Measurements from ENCODE around the gene RCSD1. TPM values are rescaled to one million over a fixed set of nuclear protein-coding genes. Genes with fewer than 3 reads are reported as not detected.

The RCSD1 gene
- total RNA-seq, 1 donor from 2014 or later, result 176 TPM

DNA sequence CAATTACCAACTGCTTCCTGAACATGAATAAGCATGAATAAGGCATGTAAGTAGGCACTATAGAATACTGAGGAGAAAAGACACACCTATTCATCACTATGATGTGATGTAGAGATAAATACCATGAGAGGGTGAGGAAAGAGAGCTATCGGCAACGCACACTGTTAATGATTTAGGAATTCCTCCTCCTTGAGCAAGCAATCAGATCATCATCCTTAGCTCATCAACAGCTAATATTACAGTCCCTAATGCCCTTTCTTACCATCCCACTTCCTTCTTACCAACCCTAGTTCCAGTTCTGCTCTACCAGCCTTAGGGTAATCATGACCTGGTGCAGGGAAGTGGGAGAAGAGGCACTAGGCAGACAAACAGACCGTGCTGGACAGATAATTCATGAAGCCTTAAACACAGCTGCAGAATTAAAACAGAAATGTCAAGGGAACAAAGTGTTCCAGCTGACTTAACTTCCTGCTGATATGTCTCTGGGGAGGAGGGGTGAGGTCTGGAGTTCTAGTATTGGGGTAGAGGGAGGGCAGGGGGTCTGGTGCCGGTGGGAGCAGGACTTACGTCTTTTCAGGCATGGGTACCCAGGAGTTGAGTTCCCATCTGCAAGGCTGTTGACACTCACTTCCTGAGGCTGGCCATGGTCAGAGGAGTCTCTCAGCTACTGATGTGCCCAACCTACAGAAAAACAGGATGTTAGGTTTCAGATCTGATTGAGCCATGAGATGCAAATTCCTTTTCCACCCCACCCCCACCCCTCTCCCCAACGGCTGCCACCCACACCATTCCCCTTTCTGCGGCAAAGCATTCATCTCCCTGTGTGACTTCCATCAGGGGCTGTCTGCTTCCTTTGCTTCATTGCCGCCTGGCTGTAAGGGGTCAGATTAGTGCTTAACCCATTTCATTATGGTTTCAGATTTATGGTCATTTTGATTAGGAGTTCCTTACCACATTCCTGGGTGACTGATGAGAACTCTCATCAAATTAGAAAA, 12.6 kb upstream of the RCSD1 start:
- intact Hi-C loops (cut with micrococcal nuclease), result loop anchor here (1.0 to 2.0 kb wide), 2 partner anchors 11 to 17 kb away; no protein-coding TSS in a partner anchor

DNA sequence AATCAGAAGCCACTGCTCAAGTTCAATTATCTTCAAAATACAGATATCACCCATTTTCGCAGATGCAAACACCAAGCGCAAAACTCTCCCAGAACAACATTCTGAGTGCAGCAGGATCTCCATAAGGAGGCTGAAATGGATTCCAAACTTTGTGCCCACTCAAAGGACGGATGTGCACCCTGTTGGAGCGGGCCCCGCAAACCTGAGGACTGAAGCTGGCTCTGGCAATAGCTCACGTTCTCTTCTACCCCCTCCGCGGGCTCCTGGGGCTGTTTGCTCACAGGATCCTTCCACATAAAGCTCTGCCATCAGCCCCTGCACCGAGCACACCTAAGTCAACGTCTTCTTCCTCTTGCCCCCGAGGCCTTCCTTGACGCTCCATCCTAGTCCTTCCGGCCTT, 11.7 kb upstream of the RCSD1 start:
- intact Hi-C loops (cut with micrococcal nuclease), result no loop called here

DNA sequence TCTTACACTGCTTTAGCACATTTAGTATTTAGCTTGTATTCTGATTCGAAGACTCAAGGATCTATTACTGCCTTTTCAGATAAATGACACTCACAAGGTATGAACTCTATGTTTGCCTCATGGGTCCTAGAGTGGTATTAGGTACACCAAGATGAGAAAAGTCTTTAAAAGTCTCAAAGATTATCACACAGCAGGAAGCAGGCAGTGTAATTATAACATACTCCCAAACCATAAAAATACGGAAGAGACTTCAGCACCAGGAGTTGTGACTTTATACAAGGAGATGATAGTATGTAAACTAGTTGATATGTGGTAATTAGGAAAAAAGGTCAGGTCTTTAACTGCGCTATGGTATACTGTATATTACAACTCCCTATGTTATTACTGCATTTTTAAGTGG, 11.2 kb upstream of the RCSD1 start:
- intact Hi-C loops (cut with micrococcal nuclease), result no loop called here

DNA sequence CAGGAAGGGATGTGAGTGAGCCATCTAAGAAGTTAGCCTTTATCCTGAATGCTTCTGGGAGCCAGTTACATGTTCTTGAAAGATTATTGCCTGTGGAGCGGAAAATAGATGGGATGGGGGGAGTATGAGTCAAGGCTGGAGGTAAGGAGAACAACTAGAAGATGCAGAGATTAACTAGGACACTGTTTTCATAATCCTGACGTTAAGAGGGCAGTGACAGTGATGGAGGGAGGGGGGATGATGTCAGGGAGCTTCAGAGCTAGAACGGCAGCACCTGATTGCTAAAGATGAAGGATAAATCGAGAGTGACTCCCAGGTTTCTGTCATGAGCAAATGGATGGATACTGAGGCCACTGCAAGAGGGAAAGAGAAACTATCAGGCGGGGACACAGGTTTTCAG, 10.0 kb upstream of the RCSD1 start:
- intact Hi-C loops (cut with micrococcal nuclease), result no loop called here

DNA sequence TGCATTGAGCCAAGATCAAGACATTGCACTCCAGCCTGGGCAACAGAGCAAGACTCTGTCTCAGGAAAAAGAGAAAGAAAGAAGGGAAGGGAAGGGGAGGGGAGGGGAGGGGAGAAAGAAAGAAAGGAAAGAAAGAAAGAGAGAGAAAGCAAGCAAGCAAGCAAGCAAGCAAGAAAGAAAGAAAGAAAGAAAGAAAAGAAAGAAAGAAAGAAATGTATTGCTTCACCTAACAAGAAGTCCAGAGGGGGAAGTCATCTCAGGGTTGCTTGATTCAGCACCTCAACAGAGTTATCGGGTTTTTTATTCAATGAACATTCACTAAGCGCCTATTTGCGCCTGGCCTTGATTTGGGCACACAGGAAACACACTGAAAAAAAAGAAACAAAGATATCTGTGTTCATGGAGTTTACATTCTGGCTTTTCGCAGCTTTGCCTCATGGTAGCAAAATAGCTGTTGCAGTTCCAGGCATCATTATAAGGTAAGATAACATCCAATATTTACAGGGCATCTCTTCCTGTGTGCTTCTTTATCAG, 8.2 kb upstream of the RCSD1 start:
- intact Hi-C loops (cut with micrococcal nuclease), result no loop called here

DNA sequence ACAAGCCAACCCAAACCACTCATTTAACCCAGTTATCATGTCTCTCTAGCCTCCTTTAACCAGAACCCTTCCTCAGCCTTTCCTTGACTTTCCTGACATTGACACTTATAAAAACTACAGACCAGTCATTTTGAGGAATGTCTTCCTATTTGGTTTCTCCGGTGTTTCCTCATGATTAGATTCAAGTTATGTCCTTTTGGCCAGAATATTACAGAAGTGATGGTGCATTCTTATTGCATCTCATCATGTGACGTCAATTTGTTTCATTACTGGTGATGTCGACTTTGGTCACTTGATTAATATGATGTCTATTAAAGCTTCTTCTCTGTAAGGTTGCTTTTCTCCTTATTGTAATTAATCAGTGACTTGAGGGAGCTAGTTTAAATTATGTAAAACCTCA, 6.1 kb upstream of the RCSD1 start:
- intact Hi-C loops (cut with micrococcal nuclease), result no loop called here

DNA sequence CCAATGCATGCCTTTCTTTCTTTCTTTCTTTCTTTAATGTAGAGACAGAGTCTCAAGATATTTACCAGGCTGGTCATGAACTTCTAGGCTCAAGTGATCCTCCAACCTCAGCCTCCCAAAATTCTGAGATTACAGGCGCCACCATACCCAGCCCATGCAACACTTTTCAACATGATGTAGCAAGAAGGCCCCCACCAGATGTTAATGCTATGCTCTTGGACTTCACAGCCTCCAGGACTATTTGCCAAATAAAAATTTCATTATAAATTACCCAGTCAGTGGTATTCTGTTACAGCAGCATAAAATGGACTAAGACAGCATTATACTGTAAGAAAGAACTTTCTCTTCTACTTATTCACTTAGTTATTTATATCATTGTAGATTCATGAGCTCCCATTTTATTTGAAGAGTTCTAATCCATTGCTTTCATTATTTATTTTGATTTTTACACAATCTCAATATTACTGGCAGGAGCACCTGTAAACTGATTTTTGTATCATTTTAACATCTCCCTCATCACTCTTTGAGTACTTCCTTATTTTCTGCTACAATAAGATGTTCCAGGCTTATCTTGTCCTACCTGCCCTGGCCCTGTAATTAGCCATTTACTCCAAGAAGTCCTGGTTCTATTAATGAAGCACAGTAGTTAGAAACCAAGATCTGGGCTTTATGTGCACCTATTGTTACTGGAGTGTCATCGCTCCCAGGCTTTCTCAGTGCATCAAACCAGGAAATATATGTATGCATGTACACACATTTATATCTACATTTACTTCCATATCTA, 4.8 kb upstream of the RCSD1 start:
- intact Hi-C loops (cut with micrococcal nuclease), result loop anchor here (5.0 kb wide), 1 partner anchor 1742 kb away; the partner anchor contains the start of genes BLZF1 and NME7

DNA sequence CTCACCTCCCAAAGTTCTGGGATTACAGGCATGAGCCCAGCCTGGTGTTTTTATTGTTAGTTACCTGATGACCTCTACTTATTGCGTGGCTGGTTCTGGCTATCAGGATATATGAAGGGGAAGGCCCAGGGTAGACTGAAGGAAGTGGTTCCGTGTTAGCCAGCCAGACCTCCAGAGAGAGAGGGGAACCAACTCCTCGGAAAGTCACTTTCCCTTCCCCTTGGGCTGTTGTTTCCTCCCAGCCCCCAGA, 2.5 kb upstream of the RCSD1 start:
- intact Hi-C loops (cut with micrococcal nuclease), result loop anchor here (5.0 kb wide), 1 partner anchor 1740 kb away; the partner anchor contains the start of genes BLZF1 and NME7

DNA sequence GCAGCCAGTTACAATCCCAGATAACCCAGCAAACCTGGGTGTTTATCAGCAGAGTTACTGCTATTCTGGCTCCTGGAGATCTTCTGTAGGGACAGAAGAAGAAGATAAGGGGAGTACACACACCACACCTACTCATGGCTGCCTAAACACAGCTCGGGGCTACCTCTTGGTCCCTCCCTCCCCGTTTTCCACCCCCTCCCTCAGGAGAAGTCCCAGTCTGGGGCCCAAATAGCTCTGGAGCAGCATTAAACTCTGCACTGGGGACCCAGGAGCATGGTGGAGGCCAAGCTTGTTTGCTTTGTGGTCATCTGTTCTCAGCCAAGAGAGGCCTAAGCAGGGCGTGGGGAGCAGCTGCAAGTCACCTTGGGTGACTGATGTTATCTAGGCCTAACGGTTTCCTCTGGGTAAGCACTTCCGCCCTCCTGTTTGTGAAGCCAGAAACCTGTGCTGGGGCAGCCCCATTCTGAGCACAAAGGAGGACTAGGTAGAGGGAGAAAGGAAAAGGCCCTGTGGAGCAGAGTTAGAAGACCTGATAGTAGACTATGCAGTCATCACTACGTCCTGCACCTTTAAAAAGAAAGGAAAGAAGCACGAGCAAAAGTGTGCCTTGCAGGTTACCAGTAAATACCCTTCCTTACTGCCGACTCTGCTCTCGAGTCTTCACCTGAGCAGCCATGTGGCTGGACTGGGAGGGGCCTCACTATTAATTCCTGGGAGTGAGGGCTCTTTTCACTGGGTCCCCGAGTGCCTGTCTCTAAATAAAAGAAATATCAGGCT, 2.0 kb upstream of the RCSD1 start:
- intact Hi-C loops (cut with micrococcal nuclease), result loop anchor here (1.0 to 5.0 kb wide), 9 partner anchors 9 to 1997 kb away; partner anchors contain the start of genes BLZF1, DCAF6, MGST3 and MPC2

DNA sequence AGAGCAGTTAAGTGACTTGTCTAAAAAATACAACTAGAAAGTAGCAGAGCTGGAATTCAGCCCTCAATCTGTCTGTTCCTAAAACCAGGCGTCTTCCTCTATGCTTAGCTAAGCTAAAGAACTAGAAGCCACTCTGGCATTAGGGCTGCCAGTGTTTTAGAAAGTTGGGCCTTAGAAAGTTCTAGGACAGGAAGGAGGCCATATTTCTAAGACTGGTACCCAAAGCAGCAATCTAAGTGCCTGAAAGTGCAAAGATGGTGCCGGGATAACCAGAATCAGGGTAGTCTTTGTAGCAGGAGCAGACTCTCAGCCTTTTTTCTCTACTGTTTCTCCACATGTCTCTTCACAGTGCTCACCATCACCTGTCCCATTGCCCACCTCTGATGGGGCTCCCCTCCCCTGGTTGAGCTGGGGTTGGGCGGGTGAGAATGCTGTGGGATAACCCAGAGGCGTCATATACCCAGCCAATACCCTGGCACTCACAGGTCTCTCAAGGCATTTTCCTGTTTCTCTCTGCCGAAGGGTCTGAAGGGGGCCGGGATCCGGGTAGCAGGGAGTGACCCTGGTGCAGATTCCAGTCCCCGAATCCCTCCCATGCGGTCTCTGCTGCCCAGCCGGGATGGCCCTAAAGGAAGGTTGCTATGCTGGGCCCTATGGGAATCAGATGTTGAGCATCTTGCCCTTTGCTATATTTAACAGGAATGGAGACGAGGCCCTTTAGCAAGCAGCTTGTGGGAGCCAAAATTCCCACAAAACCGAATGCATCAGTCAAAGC, 1.1 kb upstream of the RCSD1 start:
- intact Hi-C loops (cut with micrococcal nuclease), result loop anchor here (1.0 to 5.0 kb wide), 9 partner anchors 8 to 1998 kb away; partner anchors contain the start of genes BLZF1, DCAF6, MGST3 and MPC2

DNA sequence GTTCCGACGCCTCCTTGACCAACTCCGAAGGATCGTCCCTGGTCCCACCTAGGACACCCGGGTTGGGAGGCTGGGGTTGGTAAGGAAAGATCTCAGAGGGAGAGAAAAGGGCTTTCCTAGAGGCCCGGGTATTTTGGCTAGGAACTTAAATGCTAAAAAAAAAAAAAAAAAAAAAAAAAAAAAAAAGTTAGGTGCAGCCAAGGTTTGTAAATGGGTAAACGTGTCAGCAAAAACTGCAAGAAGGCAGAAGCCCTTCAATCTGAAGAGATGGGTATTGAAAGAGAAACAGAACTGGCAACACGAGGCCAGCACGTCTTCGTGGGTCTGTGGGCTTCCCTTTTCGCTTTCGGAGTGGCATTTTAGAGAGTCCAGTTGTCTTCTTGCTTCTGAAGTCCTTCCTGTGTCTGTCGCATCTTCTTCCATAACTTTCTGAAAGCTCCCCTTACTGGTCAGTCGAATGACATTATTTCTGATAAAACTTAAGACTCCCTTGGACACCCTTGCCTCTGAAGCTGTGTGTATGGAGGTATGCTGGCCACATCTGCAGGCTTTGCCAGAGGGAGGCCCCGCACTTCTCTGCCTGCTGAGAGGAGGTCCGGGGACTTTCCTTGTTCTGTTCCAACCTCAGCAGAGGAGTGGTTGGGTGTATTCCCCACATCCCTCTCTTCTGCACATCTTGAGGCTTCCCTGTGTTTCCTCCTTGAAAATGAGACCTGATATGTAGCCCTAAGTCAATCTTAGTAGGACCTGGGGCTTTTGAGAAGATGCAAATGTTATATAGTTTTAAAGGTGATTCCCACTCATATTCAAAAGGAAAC, 745 bp downstream of the RCSD1 start:
- intact Hi-C loops (cut with micrococcal nuclease), result loop anchor here (5.0 to 10.0 kb wide), 4 partner anchors 57 to 756 kb away; partner anchors contain the start of gene TADA1

DNA sequence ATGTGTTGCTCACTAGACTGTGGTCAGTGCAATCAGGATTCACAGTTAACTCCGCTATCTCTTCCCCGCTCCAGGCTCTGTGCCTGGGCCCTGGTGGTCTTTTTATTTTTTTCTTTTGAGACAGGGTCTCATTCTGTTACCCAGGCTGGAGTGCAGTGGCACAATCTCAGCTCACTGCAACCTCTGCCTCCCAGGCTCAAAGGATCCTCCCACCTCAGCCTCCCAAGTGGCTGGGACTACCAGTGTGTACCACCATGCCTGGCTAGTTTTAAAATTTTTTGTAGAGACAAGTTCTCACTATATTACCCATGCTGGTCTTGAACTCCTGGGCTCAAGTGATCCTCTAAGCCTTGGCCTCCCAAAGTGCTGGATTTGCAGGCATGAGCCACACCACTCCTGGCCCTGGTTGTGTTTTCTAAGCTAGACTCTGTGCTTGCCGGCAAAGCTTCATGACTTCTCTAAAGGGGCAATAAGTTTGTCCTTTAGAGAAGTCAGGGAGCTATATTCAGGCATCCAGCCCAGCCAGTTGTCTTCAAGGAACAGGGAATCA, 1.4 kb downstream of the RCSD1 start:
- intact Hi-C loops (cut with micrococcal nuclease), result loop anchor here (5.0 to 10.0 kb wide), 4 partner anchors 56 to 757 kb away; partner anchors contain the start of gene TADA1

DNA sequence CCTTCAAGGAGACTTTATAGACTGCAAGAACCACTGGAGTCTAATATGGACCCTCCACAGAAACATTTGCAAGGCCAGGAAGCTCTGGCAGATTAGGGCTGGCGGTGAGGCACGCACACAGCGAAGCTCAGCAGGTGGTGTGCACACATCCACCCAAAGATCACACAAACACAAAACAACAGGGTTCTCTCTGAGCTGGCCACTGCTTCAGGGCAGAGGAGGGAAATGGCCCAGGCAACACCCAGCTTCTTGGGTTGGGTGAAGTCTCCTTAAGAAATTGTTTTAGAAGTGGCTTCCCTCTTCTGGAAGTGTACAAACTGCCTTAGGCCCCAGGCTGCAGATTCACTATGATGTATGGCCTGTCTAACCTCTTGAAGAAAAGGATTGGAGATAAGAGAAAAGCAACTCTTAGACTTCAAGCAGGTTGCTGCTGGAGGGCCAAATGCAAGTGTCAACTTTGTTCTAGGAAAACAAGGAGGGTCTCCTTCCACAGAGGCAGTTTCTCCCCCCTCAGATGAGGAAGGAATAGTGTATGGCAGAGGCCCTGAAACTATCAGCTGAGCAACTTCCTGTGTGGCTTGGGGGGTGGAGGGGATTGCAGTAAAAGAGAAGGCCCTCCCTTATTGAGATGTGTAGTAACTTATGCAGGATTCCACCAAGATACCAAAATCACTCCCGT, 2.0 kb downstream of the RCSD1 start:
- intact Hi-C loops (cut with micrococcal nuclease), result loop anchor here (1.0 to 10.0 kb wide), 5 partner anchors 32 to 757 kb away; partner anchors contain the start of gene TADA1

DNA sequence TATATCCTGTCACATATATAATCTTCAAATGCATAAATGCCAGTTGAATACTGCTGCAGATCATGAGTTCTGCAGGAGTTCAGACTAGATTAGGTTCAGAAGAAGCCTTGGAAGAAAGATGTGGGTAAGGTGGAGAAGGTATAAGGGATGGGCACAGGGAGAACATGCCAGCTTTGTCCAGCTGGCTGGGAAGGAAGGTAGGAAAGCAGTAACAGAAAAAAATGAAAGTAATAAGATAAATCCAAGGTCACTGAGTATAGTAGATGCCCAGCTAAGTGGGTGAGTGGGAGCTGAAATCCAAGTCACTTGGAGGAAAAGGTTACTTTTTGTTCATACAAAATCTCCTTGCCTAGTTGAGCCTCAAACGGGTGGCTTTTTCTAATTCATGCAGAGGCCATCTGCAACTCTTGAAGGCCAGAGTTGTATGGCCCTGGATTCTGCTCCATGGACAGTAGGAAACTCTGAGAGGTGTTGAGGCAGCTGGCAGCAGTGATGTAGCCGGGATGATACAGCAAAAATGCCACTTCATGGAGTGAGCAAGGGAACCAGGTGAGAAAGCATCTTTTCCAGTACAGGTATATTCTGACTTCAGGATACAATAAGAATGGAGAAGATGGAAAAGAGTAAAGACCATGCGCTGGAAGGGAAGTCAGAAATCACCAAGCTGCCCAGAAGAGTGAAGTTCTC, 3.4 kb downstream of the RCSD1 start:
- intact Hi-C loops (cut with micrococcal nuclease), result loop anchor here (5.0 to 10.0 kb wide), 4 partner anchors 54 to 759 kb away; partner anchors contain the start of gene TADA1

DNA sequence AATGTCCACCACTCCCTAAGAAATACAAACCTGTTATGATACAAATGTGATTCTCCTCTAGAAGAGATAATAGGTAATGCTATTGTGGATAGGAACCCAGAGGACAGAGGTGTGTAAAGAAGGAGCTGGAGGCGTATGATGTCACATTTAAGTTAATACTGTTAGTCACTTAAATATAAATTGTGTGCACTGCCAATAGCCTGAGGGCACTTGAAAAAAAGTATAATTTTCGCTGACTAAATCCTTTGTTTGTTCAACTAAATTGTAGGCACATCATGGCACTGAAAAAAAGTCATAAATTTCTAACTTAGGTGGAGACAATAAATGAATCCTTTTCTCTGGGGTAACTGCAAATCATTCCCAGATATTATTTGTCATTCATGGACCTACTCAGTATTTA, 4.4 kb downstream of the RCSD1 start:
- intact Hi-C loops (cut with micrococcal nuclease), result loop anchor here (5.0 to 10.0 kb wide), 4 partner anchors 53 to 760 kb away; partner anchors contain the start of gene TADA1

DNA sequence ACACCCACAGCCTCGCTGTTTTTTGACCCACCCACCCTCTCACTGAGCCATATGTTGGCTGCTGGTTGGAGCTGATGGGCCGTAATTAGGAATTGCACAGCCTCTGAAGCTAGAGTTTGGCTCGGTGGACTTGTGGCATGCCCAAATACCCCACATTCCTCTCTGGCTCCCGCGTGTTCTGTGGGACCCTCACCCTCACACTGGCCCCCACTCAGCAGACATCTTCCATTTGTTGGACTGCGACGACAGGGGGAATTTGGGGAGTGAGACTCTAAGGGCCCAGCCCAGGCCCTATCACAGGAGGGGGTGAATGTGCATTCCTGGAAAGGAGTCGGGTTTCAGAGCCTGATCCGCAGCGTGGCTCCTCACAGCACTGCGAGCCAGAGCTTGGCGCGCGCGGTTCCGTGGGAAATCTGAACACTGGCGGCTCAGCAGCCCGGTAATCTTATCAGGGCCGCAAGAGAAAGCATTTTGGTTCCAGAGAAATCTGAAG, 5.2 kb downstream of the RCSD1 start:
- intact Hi-C loops (cut with micrococcal nuclease), result loop anchor here (10.0 kb wide), 3 partner anchors 170 to 760 kb away; partner anchors contain the start of gene TADA1

DNA sequence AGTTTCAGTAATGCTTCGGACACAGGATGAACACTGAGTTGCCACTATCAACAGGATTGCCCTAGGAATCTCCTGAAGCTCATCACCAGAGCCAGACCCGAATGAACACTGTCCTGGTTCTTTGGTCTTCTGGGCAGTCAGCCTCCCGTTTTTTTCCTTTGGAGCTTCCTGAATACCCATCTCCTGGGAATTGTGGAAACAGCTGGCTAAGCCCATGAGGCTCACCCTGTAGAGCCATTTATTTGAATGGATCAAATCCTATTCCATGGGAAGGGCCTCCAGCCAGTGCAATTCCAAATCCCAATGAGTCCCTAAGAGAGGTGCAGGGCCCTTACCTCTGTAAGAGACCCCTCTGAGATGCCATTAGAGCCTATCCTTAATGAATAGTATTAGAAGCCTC, 5.9 kb downstream of the RCSD1 start:
- intact Hi-C loops (cut with micrococcal nuclease), result loop anchor here (2.0 to 10.0 kb wide), 4 partner anchors 81 to 761 kb away; partner anchors contain the start of gene TADA1

Data from T-helper 2 cell treated with Interferon-gamma antibody and Interleukin-4, amounts not matched to agents 100 ng/mL and 5 ng/mL, for 36 hours (primary cell).